ENCODE data around the gene POLR3E.

POLR3E gene

GRCh38 chr16:22381392-22381791, 84.2 kb downstream of the POLR3E start:
- H3K27me3 ChIP-seq (ENCODE audit: insufficient read depth, low read length, poor library complexity): no peaks in the 10 kb centered on the region
- no peaks in the 10 kb centered on the region for H3K79me1 ChIP-seq (ENCODE audit: low read length)
- H3K56ac ChIP-seq (ENCODE audit: low read length): no peak overlapping the region
- no peak overlapping the region for H3K18ac ChIP-seq (ENCODE audit: low read length)
- no peaks in the 10 kb centered on the region for H3K4me1 ChIP-seq (ENCODE audit: control insufficient read depth, low read depth, low read length)
- H3K79me2 ChIP-seq (ENCODE audit: control insufficient read depth, insufficient read depth, low read length): no peaks in the 10 kb centered on the region
- H3K36me3 ChIP-seq (ENCODE audit: control insufficient read depth, insufficient read depth, low read length): no peaks in the 10 kb centered on the region
- no peak overlapping the region for H4K5ac ChIP-seq (ENCODE audit: low read length)
- H3K4ac ChIP-seq (ENCODE audit: low read depth, low read length): no peak overlapping the region
- no peak for DNase-seq
- no peak overlapping the region for H4K8ac ChIP-seq (ENCODE audit: low read depth, low read length)
- H2BK120ac ChIP-seq (ENCODE audit: low read depth, low read length): no peak overlapping the region
- no peak overlapping the region for H2BK15ac ChIP-seq (replicated peaks; ENCODE audit: low read depth)
- no peak overlapping the region for H3K4me3 ChIP-seq (ENCODE audit: low read length)
- H3K4me2 ChIP-seq (ENCODE audit: low read length): no peak overlapping the region
- no peak overlapping the region for H3K9ac ChIP-seq (ENCODE audit: low read length)
- H3K27ac ChIP-seq (ENCODE audit: low read depth, low read length): no peak overlapping the region
- no peak overlapping the region for H2AK5ac ChIP-seq (ENCODE audit: low read length)
- H2BK5ac ChIP-seq (ENCODE audit: low read length): no peak overlapping the region
- no peak overlapping the region for H3K23ac ChIP-seq (ENCODE audit: low read length)

- Histone ChIP-seq H2AK5ac (ENCODE audit: low read length) (no peak overlapping the region), H3K79me1 (ENCODE audit: low read length) (no peaks in the 10 kb centered on the region), H2BK15ac (replicated peaks; ENCODE audit: low read depth) (no peak overlapping the region), H3K4me2 (ENCODE audit: low read length) (no peak overlapping the region), H4K8ac (ENCODE audit: low read depth, low read length) (no peak overlapping the region), H2BK120ac (ENCODE audit: low read depth, low read length) (no peak overlapping the region), H3K27ac (ENCODE audit: low read depth, low read length) (no peak overlapping the region), H3K56ac (ENCODE audit: low read length) (no peak overlapping the region), H4K5ac (ENCODE audit: low read length) (no peak overlapping the region), H3K4me1 (ENCODE audit: control insufficient read depth, low read depth, low read length) (no peaks in the 10 kb centered on the region), H3K27me3 (ENCODE audit: insufficient read depth, low read length, poor library complexity) (no peaks in the 10 kb centered on the region), H2BK5ac (ENCODE audit: low read length) (no peak overlapping the region), H3K18ac (ENCODE audit: low read length) (no peak overlapping the region), H3K9ac (ENCODE audit: low read length) (no peak overlapping the region), H3K36me3 (ENCODE audit: control insufficient read depth, insufficient read depth, low read length) (no peaks in the 10 kb centered on the region), H3K4me3 (ENCODE audit: low read length) (no peak overlapping the region), H3K79me2 (ENCODE audit: control insufficient read depth, insufficient read depth, low read length) (no peaks in the 10 kb centered on the region), H3K23ac (ENCODE audit: low read length) (no peak overlapping the region), H3K4ac (ENCODE audit: low read depth, low read length) (no peak overlapping the region)
- no CpG with 5 or more reads among the region's 3 CpGs for WGBS (ENCODE audit: extremely low coverage, insufficient coverage, low lambda C conversion rate)
- no peak for DNase-seq
Observed at GRCh38 chr16:22383827-22384226, 86.6 kb downstream of the POLR3E start.
